Prostate gland (tissue), 2 donors: ENCODE data around the gene SEPHS1.

Experiments
- POLR2A ChIP-seq: fragments of 450-650 bp; IDR thresholded peaks from one replicate; pipeline ENCODE4 v1.6.1; 2016; ENCODE audit warnings: antibody characterized with exemption, mild to moderate bottlenecking
- POLR2AphosphoS5 ChIP-seq: sonication (generic); formaldehyde crosslinking; IDR thresholded peaks from one replicate; pipeline ENCODE4 v1.6.1; 2017; ENCODE audit warnings: antibody characterized with exemption
- TF ChIP-seq, protein P1 (sequence below), 4 experiments: fragments of 200-600 bp in 2 of 4; fragments of 450-650 bp in 2 of 4; sonication (generic) in 2 of 4; IDR thresholded peaks; 1 replicate in 3 of 4; 2 replicates in 1 of 4; pipeline ENCODE4 v1.5.1; 2016 to 2019; ENCODE audit warnings: antibody characterized with exemption in 4 of 4, mild to moderate bottlenecking in 2 of 4, moderate library complexity in 2 of 4

DNA sequence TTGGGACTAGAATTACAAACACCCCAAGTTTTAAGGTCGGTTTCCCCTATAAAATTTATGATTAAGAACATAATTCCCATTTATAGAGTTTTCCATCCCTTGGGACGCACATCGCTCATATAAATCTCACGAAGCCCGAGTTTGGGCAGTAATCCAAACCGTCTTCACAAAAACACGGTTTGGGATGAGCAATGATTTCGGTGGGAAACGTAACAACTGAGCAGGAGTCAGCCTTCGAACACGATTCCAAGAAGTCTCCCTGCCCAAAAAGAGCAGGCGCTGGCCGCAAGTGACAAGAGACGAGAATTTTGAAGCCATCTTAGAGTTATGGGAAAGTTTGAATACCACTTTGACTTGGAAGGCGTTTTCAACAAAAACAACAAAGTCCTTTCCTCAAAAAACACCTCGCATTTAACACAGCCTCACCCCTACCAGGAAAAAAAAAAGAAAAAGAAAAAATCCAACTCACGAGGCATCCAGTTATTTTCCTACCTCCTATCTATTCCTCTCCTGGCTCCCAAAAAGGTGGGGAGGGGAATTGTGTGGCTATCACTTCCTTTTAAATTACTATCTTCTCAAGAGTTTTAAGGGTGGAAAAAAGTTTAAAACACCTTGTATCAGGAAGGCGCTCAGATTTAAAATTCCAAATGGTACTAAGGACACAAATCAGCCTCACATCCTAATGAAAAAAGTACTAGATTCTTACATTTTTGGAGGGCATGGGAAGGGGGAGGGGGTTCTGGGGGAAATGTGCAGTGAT is 1.6 kb downstream of the SEPHS1 start:
- TF ChIP-seq, protein P1, sequence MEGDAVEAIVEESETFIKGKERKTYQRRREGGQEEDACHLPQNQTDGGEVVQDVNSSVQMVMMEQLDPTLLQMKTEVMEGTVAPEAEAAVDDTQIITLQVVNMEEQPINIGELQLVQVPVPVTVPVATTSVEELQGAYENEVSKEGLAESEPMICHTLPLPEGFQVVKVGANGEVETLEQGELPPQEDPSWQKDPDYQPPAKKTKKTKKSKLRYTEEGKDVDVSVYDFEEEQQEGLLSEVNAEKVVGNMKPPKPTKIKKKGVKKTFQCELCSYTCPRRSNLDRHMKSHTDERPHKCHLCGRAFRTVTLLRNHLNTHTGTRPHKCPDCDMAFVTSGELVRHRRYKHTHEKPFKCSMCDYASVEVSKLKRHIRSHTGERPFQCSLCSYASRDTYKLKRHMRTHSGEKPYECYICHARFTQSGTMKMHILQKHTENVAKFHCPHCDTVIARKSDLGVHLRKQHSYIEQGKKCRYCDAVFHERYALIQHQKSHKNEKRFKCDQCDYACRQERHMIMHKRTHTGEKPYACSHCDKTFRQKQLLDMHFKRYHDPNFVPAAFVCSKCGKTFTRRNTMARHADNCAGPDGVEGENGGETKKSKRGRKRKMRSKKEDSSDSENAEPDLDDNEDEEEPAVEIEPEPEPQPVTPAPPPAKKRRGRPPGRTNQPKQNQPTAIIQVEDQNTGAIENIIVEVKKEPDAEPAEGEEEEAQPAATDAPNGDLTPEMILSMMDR (IDR thresholded peaks at IDR 0.05), result peak in 1 of 4 experiments; percentile 2
- TF ChIP-seq POLR2A (no peak), POLR2AphosphoS5 (no peak)
